Psoas muscle (tissue), 8 donors: Measurements from ENCODE around the gene LHFPL3. TPM values are rescaled to one million over a fixed set of nuclear protein-coding genes. Genes with fewer than 3 reads are reported as not detected.
"Not testable (repeated sequence)": the region's sequence is repeated elsewhere in the genome, so short reads cannot be mapped to it uniquely, and the experiment has no call there.

ENCODE experiments used
- ATAC-seq, 4 donors: fragments of 200-7000 bp; cut with Tn5 transposase; one replicate each; pipeline ENCODE4 v1.9.1; 2020; ENCODE audit warnings: moderate library complexity in 3 of 4, mild to moderate bottlenecking in 2 of 4
- DNase-seq, 2 donors: peaks; one replicate each; pipeline ENCODE4 v3.0.0-alpha.2; 2020
- H3K27ac ChIP-seq: fragments of 200-600 bp; one replicate; pipeline ENCODE4 v1.8.0; 2022
- H3K27me3 ChIP-seq, 3 donors: fragments of 200-600 bp in 1 of 3; one replicate each; pipeline versions ENCODE4 v1.6.1 to v1.8.0; 2013 to 2022; ENCODE audit warnings: low read length in 2 of 3, mild to moderate bottlenecking in 2 of 3, moderate library complexity in 1 of 3; ENCODE audit not compliant: insufficient read depth in 3 of 3
- H3K36me3 ChIP-seq, 2 donors: fragments of 200-600 bp in 1 of 2; one replicate each; pipeline versions ENCODE4 v1.6.1 to v1.8.0; 2013 to 2022; ENCODE audit warnings: low read depth in 1 of 2, mild to moderate bottlenecking in 1 of 2, moderate library complexity in 1 of 2; ENCODE audit not compliant: insufficient read depth in 1 of 2
- H3K4me1 ChIP-seq: fragments of 200-600 bp; one replicate; pipeline ENCODE4 v1.8.0; 2022
- H3K4me3 ChIP-seq: fragments of 200-600 bp; one replicate; pipeline ENCODE4 v1.8.0; 2022; ENCODE audit warnings: mild to moderate bottlenecking
- H3K9me3 ChIP-seq: fragments of 200-600 bp; one replicate; pipeline ENCODE4 v1.8.0; 2022
- CTCF ChIP-seq: fragments of 200-600 bp; IDR thresholded peaks from one replicate; pipeline ENCODE4 v1.8.0; 2022; ENCODE audit warnings: antibody characterized with exemption
- WGBS, 3 donors: extraction: QIAGEN DNeasy Blood & Tissue Kit; methylation state at CpG; one replicate each; pipeline versions ENCODE4 v1.1.6 to v1.1.7; 2013; 5-methylcytosine and 5-hydroxymethylcytosine counted together
- intact Hi-C, 2 donors: fragments of 100-400 bp; cut with DNase I; formaldehyde crosslinking; loops; one replicate each; pipeline versions ENCODE4 v1.11.0 to v1.14.2; 2022
- polyA plus RNA-seq, 3 donors: library from polyadenylated mRNA; stranded (reverse); fragments of 200-250 nt; gene quantifications; one replicate each; pipeline ENCODE4 v1.2.3, GENCODE V29; 2013
- total RNA-seq, 4 donors: library from RNA; stranded (reverse); fragmentation: NEBNext Ultra II Directional in 2 of 4; extraction: Animal tissue kit (Norgen Biotek cat#: 25700) in 2 of 4; gene quantifications; one replicate each; pipeline versions ENCODE4 v1.2.1 to v1.2.4, GENCODE V29; 2021 to 2023
- donor health status: healthy with polysubstance abuse.
- donor health status: DM: no; HTN: no; CAD: no; lungs with moderate emphysema.
- donor health status: Bipolar disorder and iron deficiency.
- donor health status: healthy.
- donor health status: DM: yes; HTN: yes; CAD: no.
- donor health status: DM: no; HTN: no; CAD: no.
- donor health status: DM: no; HTN: no; CAD: no.
- donor health status: DM: yes; HTN: yes; CAD: no.

LHFPL3 gene
- total and polyA plus RNA-seq, 7 donors: not detected

- 83 to 97% (median 94%) methylated on average over 1 of the region's 1 CpG for WGBS, 3 donors
- Histone ChIP-seq H3K27ac (no peak overlapping the region), H3K36me3 (no peaks in the 10 kb centered on the region), H3K9me3 (no peaks in the 10 kb centered on the region), H3K4me1 (no peaks in the 10 kb centered on the region), H3K27me3 (no peaks in the 10 kb centered on the region), H3K4me3 (no peak overlapping the region)
- DNase-seq (no peak), ATAC-seq (no peak)
- TF ChIP-seq CTCF: no peak
- intact Hi-C loops: no loop called here
Observed at GRCh38 chr7:104686286-104686685, 357.9 kb downstream of the LHFPL3 start.

DNA sequence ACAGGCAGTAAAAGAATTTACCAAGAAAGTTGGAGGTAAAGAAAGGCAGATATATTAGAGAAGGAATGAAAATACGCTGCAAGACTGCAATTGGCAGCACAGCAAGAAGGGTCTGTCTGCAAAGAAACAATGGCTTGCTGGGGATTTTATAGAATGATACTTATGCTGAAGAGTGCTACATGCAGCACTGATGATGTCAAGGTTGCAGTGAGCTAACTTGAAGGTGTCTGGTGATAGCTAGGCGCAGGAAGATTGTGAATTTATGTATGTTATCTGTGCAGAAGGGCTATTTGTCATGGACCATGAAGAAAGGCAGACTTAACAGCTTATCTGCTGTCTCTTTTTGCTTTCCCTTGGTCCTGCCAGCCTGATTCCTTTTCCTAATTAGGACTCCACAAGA is 366.3 kb downstream of the LHFPL3 start:
- intact Hi-C loops: no loop called here
- Histone ChIP-seq H3K27ac (no peak overlapping the region), H3K4me3 (no peak overlapping the region), H3K4me1 (no peaks in the 10 kb centered on the region), H3K9me3 (no peaks in the 10 kb centered on the region), H3K36me3 (no peaks in the 10 kb centered on the region), H3K27me3 (no peaks in the 10 kb centered on the region)
- WGBS, 3 donors: 66 to 74% (median 71%) methylated on average over 2 of the region's 2 CpGs
- no peak for TF ChIP-seq CTCF
- ATAC-seq (no peak), DNase-seq (no peak)

GRCh38 chr7:104695563-104695962 is 367.2 kb downstream of the LHFPL3 start:
- no peak overlapping the region for H3K27ac ChIP-seq
- no peaks in the 10 kb centered on the region for H3K9me3 ChIP-seq
- H3K4me1 ChIP-seq: no peaks in the 10 kb centered on the region
- DNase-seq (no peak), ATAC-seq (no peak)
- no peaks in the 10 kb centered on the region for H3K27me3 ChIP-seq
- H3K4me3 ChIP-seq: no peak overlapping the region
- intact Hi-C loops: no loop called here
- TF ChIP-seq CTCF: no peak
- H3K36me3 ChIP-seq: no peaks in the 10 kb centered on the region

DNA sequence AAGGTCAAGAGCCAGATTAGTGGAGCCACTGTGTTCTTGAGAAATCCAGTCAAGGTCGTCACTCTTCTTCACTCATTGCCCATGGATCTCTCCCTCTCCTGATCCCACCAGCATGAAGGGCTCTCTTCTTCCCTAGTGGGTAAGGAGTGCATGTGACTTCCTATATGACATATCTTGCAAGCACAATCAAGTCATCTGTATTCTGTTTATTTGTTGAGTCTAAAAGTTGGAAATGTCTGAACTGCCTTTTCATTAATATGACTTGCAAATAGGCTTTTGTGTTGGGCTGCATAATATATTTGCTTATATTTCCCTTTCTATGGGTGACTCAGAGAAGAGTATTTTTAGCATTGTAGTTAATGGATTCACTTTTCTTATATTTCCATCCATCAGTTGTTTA is 371.9 kb downstream of the LHFPL3 start:
- 72 to 78% (median 74%) methylated on average over 1 of the region's 1 CpG for WGBS, 3 donors
- no peaks in the 10 kb centered on the region for H3K4me1 ChIP-seq
- no peaks in the 10 kb centered on the region for H3K27me3 ChIP-seq
- TF ChIP-seq CTCF: no peak
- no peaks in the 10 kb centered on the region for H3K36me3 ChIP-seq
- no peak overlapping the region for H3K27ac ChIP-seq
- H3K4me3 ChIP-seq: no peak overlapping the region
- intact Hi-C loops: no loop called here
- H3K9me3 ChIP-seq: no peaks in the 10 kb centered on the region
- DNase-seq (no peak), ATAC-seq (no peak)

GRCh38 chr7:104721027-104721426 is 392.6 kb downstream of the LHFPL3 start:
- H3K27me3 ChIP-seq, H3K27ac ChIP-seq, H3K4me3 ChIP-seq, intact Hi-C loops, H3K9me3 ChIP-seq, DNase-seq, ATAC-seq, H3K4me1 ChIP-seq, H3K36me3 ChIP-seq: not testable (repeated sequence)
- WGBS, 3 donors: 91 to 100% (median 97%) methylated on average over 2 of the region's 2 CpGs
